Measurements from ENCODE around the gene LY9. TPM values are rescaled to one million over a fixed set of nuclear protein-coding genes. Genes with fewer than 3 reads are reported as not detected.
"Not testable (repeated sequence)": the region's sequence is repeated elsewhere in the genome, so short reads cannot be mapped to it uniquely, and the experiment has no call there.

The LY9 gene
- total RNA-seq, 1 experiment from 2014 or later, result not detected

GRCh38 chr1:160780398-160780755 is 15.6 kb upstream of the LY9 start:
- intact Hi-C loops (cut with micrococcal nuclease; ENCODE audit: unreplicated experiment), result no loop called here
- no peaks in the 10 kb centered on the region for H3K36me3 ChIP-seq (ENCODE audit: insufficient read depth, low read length, poor library complexity, severe bottlenecking)
- no peak for TF ChIP-seq EZH2 (IDR thresholded peaks at IDR 0.05; ENCODE audit: borderline replicate concordance, low read depth, low read length, poor library complexity, severe bottlenecking)
- TF ChIP-seq, protein P1, sequence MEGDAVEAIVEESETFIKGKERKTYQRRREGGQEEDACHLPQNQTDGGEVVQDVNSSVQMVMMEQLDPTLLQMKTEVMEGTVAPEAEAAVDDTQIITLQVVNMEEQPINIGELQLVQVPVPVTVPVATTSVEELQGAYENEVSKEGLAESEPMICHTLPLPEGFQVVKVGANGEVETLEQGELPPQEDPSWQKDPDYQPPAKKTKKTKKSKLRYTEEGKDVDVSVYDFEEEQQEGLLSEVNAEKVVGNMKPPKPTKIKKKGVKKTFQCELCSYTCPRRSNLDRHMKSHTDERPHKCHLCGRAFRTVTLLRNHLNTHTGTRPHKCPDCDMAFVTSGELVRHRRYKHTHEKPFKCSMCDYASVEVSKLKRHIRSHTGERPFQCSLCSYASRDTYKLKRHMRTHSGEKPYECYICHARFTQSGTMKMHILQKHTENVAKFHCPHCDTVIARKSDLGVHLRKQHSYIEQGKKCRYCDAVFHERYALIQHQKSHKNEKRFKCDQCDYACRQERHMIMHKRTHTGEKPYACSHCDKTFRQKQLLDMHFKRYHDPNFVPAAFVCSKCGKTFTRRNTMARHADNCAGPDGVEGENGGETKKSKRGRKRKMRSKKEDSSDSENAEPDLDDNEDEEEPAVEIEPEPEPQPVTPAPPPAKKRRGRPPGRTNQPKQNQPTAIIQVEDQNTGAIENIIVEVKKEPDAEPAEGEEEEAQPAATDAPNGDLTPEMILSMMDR (conservative IDR thresholded peaks at IDR 0.05; ENCODE audit: low read depth, low read length), result no peak
- DNase-seq (ENCODE audit: low spot score), result no peak
- no peaks in the 10 kb centered on the region for H3K27me3 ChIP-seq (replicated peaks; ENCODE audit: insufficient read depth, low read depth, low read length, poor library complexity)
- no TSS peak for BruUV-seq (replicated peaks)
- no peaks in the 10 kb centered on the region for H3K4me1 ChIP-seq (ENCODE audit: insufficient read depth, low read length, poor library complexity, severe bottlenecking)
- no peak overlapping the region for H3K4me3 ChIP-seq (ENCODE audit: low read depth, low read length, poor library complexity, severe bottlenecking)
- H3K9me3 ChIP-seq (ENCODE audit: low read depth, low read length, poor library complexity, severe bottlenecking), result no peaks in the 10 kb centered on the region
- POLR2A ChIA-PET (ENCODE audit: low non-redundant PET), result no interaction called here
- CTCF ChIA-PET, result interaction anchor here (0.6 kb wide), 1 partner anchor 1701 kb away, joined by 3 read pairs; no protein-coding TSS in a partner anchor
- no peak overlapping the region for H3K27ac ChIP-seq (ENCODE audit: low read depth, low read length, poor library complexity, severe bottlenecking)

DNA sequence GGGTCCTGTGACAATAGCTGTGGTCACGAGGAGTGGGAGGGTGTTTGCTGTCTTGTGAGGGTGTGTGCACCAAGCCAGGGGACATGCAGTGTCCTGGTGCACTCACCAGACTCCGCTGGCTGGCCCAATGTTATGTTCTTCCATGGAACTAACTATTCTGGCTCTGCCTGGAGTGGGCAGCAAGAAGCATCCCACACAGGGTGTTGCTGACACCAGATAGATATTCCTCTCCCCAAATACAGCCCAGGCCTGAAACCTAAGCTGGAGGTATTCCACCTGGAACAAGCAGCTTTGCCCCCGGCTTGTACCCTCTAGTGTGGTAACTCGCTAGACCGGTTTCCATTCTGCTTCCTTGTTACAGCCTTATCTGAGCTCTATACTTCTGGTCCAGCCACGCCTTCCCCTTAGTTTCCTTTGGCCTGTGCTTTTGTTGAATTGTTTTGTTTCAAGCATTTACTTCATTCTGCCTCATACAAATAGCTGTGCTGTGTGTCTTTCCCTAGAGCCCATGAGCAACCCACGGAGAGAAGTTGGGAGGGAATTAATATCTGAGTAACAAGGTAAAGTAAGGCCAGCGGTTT is 14.7 kb upstream of the LY9 start:
- CTCF ChIA-PET, result interaction anchor here (1.1 kb wide), 1 partner anchor 48 kb away, joined by 3 read pairs; no protein-coding TSS in a partner anchor
- POLR2A ChIA-PET (ENCODE audit: low non-redundant PET), result no interaction called here
- Histone ChIP-seq H3K4me1 (ENCODE audit: insufficient read depth, low read length, poor library complexity, severe bottlenecking) (no peaks in the 10 kb centered on the region), H3K4me3 (ENCODE audit: low read depth, low read length, poor library complexity, severe bottlenecking) (no peak overlapping the region), H3K36me3 (ENCODE audit: insufficient read depth, low read length, poor library complexity, severe bottlenecking) (no peaks in the 10 kb centered on the region), H3K27me3 (replicated peaks; ENCODE audit: insufficient read depth, low read depth, low read length, poor library complexity) (no peaks in the 10 kb centered on the region), H3K9me3 (ENCODE audit: low read depth, low read length, poor library complexity, severe bottlenecking) (no peaks in the 10 kb centered on the region), H3K27ac (ENCODE audit: low read depth, low read length, poor library complexity, severe bottlenecking) (no peak overlapping the region)
- intact Hi-C loops (cut with micrococcal nuclease; ENCODE audit: unreplicated experiment), result no loop called here
- no TSS peak for BruUV-seq (replicated peaks)
- no peak for TF ChIP-seq EZH2 (IDR thresholded peaks at IDR 0.05; ENCODE audit: borderline replicate concordance, low read depth, low read length, poor library complexity, severe bottlenecking)
- TF ChIP-seq, protein P1 (conservative IDR thresholded peaks at IDR 0.05; ENCODE audit: low read depth, low read length), result no peak
- no peak for DNase-seq (ENCODE audit: low spot score)

DNA sequence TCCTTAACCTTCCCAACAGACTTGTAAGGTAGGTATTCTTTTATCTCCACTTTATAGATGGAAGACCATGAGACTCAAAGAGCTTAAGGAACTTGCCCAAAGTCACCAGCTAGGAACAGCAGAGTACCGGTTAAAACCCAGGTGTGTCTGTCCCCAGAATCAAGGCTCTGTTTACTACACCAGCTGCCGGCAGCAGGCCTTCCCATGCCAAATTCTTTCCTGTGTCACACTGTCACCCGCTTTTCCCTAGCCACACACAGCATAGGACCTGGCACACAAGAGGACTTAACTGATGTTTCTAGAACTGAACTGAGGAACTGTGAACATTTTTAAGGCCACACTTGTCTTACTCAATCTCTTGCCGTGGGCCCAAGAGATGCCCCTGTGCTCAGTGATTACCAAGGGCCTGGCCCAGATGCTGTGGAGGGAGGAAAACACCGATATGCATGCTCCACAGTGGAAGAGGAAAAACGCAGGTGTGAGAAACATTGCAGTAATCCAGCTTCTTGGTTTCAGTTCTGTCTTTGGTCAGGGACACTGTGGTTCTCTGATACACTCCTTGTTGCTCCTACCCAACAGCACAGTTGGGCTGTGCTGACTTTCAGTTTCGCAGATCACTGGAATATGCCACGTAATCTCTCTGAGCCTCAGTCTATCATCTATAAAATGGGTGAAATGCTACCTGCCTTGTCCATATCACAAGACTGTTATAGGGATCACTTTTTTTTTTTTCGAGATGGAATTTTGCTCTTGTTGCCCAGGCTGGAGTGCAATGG is 13.9 kb upstream of the LY9 start:
- H3K9me3 ChIP-seq (ENCODE audit: low read depth, low read length, poor library complexity, severe bottlenecking), result no peaks in the 10 kb centered on the region
- ChIA-PET POLR2A (ENCODE audit: low non-redundant PET) (no interaction called here), CTCF (interaction anchor here (0.6 to 1.1 kb wide), 2 partner anchors 47 to 53 kb away, joined by 3 to 4 read pairs; no protein-coding TSS in a partner anchor)
- no peak for TF ChIP-seq EZH2 (IDR thresholded peaks at IDR 0.05; ENCODE audit: borderline replicate concordance, low read depth, low read length, poor library complexity, severe bottlenecking)
- TF ChIP-seq, protein P1 (conservative IDR thresholded peaks at IDR 0.05; ENCODE audit: low read depth, low read length), result no peak
- no peak overlapping the region for H3K27ac ChIP-seq (ENCODE audit: low read depth, low read length, poor library complexity, severe bottlenecking)
- intact Hi-C loops (cut with micrococcal nuclease; ENCODE audit: unreplicated experiment), result no loop called here
- no peak overlapping the region for H3K4me3 ChIP-seq (ENCODE audit: low read depth, low read length, poor library complexity, severe bottlenecking)
- no peak for DNase-seq (ENCODE audit: low spot score)
- no peaks in the 10 kb centered on the region for H3K36me3 ChIP-seq (ENCODE audit: insufficient read depth, low read length, poor library complexity, severe bottlenecking)
- no TSS peak for BruUV-seq (replicated peaks)
- no peaks in the 10 kb centered on the region for H3K27me3 ChIP-seq (replicated peaks; ENCODE audit: insufficient read depth, low read depth, low read length, poor library complexity)
- no peaks in the 10 kb centered on the region for H3K4me1 ChIP-seq (ENCODE audit: insufficient read depth, low read length, poor library complexity, severe bottlenecking)

DNA sequence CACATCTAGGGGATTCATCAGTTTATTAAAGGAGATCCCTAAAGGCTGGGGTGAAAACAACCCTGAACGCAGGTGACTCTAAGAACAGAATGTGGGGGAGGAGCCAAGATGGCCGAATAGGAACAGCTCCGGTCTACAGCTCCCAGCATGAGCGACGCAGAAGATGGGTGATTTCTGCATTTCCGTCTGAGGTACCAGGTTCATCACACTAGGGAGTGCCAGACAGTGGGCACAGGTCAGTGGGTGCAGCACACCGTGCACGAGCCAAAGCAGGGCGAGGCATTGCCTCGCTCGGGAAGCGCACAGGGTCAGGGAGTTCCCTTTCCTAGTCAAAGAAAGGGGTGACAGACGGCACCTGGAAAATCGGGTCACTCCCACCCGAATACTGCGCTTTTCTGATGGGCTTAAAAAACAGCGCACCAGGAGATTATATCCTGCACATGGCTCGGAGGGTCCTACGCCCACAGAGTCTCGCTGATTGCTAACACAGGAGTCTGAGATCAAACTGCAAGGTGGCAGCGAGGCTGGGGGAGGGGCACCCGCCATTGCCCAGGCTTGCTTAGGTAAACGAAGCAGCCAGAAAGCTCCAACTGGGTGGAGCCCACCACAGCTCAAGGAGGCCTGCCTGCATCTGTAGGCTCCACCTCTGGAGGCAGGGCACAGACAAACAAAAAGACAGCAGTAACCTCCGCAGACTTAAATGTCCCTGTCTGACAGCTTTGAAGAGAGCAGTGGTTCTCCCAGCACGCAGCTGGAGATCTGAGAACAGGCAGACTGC is 12.8 kb upstream of the LY9 start:
- H3K4me3 ChIP-seq (ENCODE audit: low read depth, low read length, poor library complexity, severe bottlenecking); H3K27ac ChIP-seq (ENCODE audit: low read depth, low read length, poor library complexity, severe bottlenecking); CTCF ChIA-PET; H3K27me3 ChIP-seq (replicated peaks; ENCODE audit: insufficient read depth, low read depth, low read length, poor library complexity); intact Hi-C loops (cut with micrococcal nuclease; ENCODE audit: unreplicated experiment); H3K9me3 ChIP-seq (ENCODE audit: low read depth, low read length, poor library complexity, severe bottlenecking); BruUV-seq (replicated peaks); POLR2A ChIA-PET (ENCODE audit: low non-redundant PET); H3K4me1 ChIP-seq (ENCODE audit: insufficient read depth, low read length, poor library complexity, severe bottlenecking); DNase-seq (ENCODE audit: low spot score); H3K36me3 ChIP-seq (ENCODE audit: insufficient read depth, low read length, poor library complexity, severe bottlenecking): not testable (repeated sequence)
